Left lobe of liver (tissue), 2 donors: ENCODE data around the gene COL6A3. TPM values are rescaled to one million over a fixed set of nuclear protein-coding genes. Genes with fewer than 3 reads are reported as not detected.

ENCODE experiments used
- ATAC-seq: fragments of 200-7000 bp; cut with Tn5 transposase; one replicate; pipeline ENCODE4 v1.9.1; 2020; ENCODE audit warnings: mild to moderate bottlenecking, moderate library complexity
- DNase-seq: peaks from one replicate; pipeline ENCODE4 v3.0.0-alpha.2; 2020; ENCODE audit warnings: low spot score
- total RNA-seq: library from RNA; stranded (reverse); gene quantifications from one replicate; pipeline ENCODE4 v1.2.1, GENCODE V29; 2021
- donor health status: DM: no; HTN: no; CAD: no; lungs with moderate emphysema.
- donor health status: DM: no; HTN: yes; CAD: no.

The COL6A3 gene
- total RNA-seq, 1 donor from 2014 or later = 6.2 TPM

GRCh38 chr2:237441605-237442274, 27.8 kb upstream of the COL6A3 start:
- ATAC-seq (no peak), DNase-seq (no peak)

GRCh38 chr2:237440819-237441281, 26.9 kb upstream of the COL6A3 start:
- DNase-seq (no peak), ATAC-seq (no peak)

GRCh38 chr2:237438080-237438940, 24.3 kb upstream of the COL6A3 start:
- ATAC-seq = no peak
- no peak for DNase-seq

- ATAC-seq (no peak), DNase-seq (no peak)
These were observed 23.6 kb upstream of the COL6A3 start for GRCh38 chr2:237437566-237437965.

GRCh38 chr2:237435844-237436587, 22.1 kb upstream of the COL6A3 start:
- ATAC-seq (no peak), DNase-seq (no peak)

GRCh38 chr2:237434866-237435311, 20.9 kb upstream of the COL6A3 start:
- DNase-seq (no peak), ATAC-seq (no peak)

- ATAC-seq = no peak
- no peak for DNase-seq
These were observed 20.1 kb upstream of the COL6A3 start for GRCh38 chr2:237433920-237434676.

- no peak for ATAC-seq
- DNase-seq = no peak
These were observed 18.6 kb upstream of the COL6A3 start for GRCh38 chr2:237432484-237433092.

- ATAC-seq = no peak
- no peak for DNase-seq
These were observed 17.9 kb upstream of the COL6A3 start for GRCh38 chr2:237431837-237432236.

- no peak for DNase-seq
- ATAC-seq = no peak
These were observed 17.4 kb upstream of the COL6A3 start for GRCh38 chr2:237431372-237431771.

- ATAC-seq (no peak), DNase-seq (no peak)
These were observed 16.9 kb upstream of the COL6A3 start for GRCh38 chr2:237430861-237431260.

GRCh38 chr2:237429753-237430152, 15.8 kb upstream of the COL6A3 start:
- DNase-seq (no peak), ATAC-seq (no peak)

- DNase-seq (no peak), ATAC-seq (no peak)
These were observed 14.0 kb upstream of the COL6A3 start for GRCh38 chr2:237427769-237428506.

GRCh38 chr2:237426517-237426916, 12.6 kb upstream of the COL6A3 start:
- DNase-seq (no peak), ATAC-seq (no peak)

GRCh38 chr2:237425320-237425719, 11.4 kb upstream of the COL6A3 start:
- DNase-seq = no peak
- ATAC-seq = no peak

- no peak for DNase-seq
- no peak for ATAC-seq
These were observed 10.6 kb upstream of the COL6A3 start for GRCh38 chr2:237424544-237424943.

- DNase-seq = no peak
These were observed 9.9 kb upstream of the COL6A3 start for GRCh38 chr2:237423891-237424290.

GRCh38 chr2:237422309-237422708, 8.3 kb upstream of the COL6A3 start:
- ATAC-seq (no peak), DNase-seq (no peak)

More at GRCh38 chr2:237423891-237424290, 9.9 kb upstream of the COL6A3 start:
- ATAC-seq = no peak

- ATAC-seq = peak; percentile 97
- peak; percentile 71 for DNase-seq
These were observed 7.7 kb upstream of the COL6A3 start for GRCh38 chr2:237421542-237422116.
